Mammary epithelial cell (primary cell): ENCODE measurements around the gene ATP4B.

Source experiments
- EZH2 ChIP-seq: IDR thresholded peaks from 2 replicates; pipeline ENCODE4 v1.6.1; 2012; ENCODE audit warnings: low read length, inconsistent platforms, borderline replicate concordance
- TF ChIP-seq, protein P1 (sequence below), 2 donors: IDR thresholded peaks in 1 of 2; conservative IDR thresholded peaks in 1 of 2; 2 replicates each; pipeline ENCODE4 v1.5.1; 2011 to 2012; ENCODE audit warnings: inconsistent platforms in 2 of 2, low read length in 2 of 2, mild to moderate bottlenecking in 2 of 2, control low read depth in 1 of 2, low read depth in 1 of 2; ENCODE audit not compliant: insufficient read depth in 1 of 2; ENCODE audit errors: extremely low read depth in 1 of 2

DNA sequence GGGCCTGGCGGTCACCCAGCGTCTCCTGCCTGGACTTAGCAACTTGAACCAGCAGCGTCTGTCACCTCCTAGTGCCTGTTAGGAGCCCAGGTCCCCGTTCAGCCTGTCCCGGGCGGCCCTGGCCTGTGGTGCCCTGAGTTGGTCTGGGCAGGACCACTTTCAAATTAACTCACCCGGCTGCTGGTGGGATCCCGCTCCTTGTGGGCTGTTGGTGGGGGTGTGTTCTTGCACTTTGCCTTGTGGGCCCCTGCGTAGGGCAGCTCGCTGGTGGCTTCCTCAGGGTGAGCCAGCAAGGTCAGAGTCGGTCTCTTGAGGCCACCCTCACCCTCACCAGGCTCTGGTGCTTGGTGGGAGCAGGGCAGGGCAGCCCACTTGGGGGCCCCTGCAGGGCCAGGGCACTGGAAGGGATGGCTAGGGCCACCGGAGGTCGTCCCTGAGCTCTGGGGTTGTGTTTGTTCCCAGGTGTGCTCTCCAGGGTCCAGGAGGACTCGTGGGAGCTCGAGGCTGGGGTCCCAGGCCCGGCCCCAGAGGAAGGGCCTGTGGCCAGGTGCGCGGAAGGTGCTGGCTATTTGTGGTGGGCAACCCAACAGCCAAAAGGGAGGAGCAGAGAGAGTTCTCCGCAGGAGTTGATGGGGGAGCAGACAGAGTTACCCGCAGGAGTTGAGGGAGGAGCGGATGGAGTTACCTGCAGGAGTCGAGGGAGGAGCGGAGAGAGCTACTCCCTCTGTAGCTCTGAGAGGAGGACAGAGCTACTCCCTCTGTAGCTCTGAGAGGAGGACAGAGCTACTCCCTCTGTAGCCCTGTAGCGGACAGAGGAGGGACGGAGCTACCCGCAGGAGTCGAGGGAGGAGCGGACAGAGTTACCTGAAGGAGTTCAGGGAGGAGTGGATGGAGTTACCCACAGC, 56.6 kb downstream of the ATP4B start:
- TF ChIP-seq, protein P1, sequence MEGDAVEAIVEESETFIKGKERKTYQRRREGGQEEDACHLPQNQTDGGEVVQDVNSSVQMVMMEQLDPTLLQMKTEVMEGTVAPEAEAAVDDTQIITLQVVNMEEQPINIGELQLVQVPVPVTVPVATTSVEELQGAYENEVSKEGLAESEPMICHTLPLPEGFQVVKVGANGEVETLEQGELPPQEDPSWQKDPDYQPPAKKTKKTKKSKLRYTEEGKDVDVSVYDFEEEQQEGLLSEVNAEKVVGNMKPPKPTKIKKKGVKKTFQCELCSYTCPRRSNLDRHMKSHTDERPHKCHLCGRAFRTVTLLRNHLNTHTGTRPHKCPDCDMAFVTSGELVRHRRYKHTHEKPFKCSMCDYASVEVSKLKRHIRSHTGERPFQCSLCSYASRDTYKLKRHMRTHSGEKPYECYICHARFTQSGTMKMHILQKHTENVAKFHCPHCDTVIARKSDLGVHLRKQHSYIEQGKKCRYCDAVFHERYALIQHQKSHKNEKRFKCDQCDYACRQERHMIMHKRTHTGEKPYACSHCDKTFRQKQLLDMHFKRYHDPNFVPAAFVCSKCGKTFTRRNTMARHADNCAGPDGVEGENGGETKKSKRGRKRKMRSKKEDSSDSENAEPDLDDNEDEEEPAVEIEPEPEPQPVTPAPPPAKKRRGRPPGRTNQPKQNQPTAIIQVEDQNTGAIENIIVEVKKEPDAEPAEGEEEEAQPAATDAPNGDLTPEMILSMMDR (conservative IDR thresholded peaks at IDR 0.05 in 1 of 2, IDR thresholded peaks at IDR 0.05 in 1 of 2; ENCODE audit: extremely low read depth in 1 of 2, insufficient read depth in 1 of 2, low read depth in 1 of 2, low read length in 2 of 2), result no peak
- TF ChIP-seq EZH2, result no peak
